HG03060 (cell line): ENCODE results near the gene PRKACA.
"Not testable (repeated sequence)": the region's sequence is repeated elsewhere in the genome, so short reads cannot be mapped to it uniquely, and the experiment has no call there.

Experiments
- ATAC-seq: cut with Tn5 transposase; IDR thresholded peaks from one replicate; pipeline ENCODE4 v1.9.1; 2021; ENCODE audit warnings: low read depth, moderate number of reproducible peaks; ENCODE audit not compliant: unreplicated experiment

Gene PRKACA

DNA sequence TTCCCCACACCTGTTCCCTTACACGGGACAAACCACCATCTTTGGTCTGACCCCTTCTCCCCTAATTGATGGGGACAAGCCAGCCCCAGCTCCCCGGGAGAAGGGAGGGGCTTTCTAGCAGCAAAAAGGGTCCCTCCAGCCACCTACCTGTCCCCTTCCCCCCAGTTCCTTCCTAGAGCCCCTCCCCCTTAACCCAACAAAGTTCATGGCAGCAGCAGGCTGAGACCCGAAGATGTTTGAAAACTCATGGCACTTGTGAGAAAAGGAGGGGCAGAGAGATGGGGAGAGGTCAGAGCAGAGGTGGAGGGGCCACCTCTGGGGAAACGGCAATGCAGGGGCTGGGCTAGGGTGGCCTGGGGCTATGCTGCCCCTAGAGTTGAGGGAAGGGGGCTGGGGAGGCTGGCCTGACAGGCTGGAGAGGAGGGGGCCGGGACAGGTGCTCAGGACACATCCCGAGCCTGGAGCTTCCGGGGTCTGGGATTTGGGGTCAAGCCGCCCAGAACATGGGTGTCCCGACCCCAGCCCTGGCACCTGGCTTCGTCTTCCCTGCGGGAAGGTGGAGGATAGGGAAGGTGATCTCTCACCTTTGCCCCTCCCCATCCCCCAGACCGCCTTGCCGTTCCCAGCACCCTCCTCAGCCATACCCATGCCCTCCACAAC is 31.3 kb upstream of the PRKACA start:
- ATAC-seq = no peak

DNA sequence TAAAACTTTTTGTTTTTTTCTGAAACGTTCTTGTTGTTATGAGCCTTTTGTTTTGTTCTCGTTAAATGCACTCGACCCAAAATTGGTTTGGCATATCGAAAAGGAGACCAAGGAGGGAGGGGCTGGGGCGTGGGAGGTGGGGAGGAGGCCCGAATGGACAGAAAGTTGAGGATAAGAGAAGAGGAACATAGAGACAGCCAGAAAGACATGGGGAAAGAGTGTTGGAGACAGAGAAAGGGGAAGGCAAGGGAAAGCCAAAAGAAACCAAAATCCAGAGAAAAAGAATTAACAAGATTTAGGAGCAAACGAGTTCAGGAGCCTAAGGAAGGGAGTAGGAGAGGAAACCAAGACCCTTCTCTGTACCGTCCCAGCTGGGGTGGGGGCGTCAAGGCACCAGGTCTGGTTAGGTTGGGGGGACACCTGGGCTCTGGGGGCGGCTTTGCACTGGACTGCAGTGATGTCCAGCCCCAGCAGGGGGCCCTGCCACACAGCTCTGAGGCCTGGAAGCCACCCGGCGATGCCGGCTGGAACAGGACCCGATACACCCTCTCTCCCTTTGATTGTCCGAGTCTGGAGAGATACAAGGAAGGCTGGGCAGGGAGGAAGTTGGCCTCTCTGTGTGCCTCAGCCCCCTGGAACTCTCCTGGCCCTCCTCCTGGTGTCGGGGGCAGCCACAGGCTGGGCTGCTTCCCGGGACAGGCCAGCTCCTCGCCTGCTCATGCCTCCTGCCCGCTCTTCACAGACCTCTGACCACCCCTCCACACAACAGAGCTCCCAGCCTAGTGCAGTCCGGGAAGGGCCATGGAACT is 30.4 kb upstream of the PRKACA start:
- no peak for ATAC-seq

DNA sequence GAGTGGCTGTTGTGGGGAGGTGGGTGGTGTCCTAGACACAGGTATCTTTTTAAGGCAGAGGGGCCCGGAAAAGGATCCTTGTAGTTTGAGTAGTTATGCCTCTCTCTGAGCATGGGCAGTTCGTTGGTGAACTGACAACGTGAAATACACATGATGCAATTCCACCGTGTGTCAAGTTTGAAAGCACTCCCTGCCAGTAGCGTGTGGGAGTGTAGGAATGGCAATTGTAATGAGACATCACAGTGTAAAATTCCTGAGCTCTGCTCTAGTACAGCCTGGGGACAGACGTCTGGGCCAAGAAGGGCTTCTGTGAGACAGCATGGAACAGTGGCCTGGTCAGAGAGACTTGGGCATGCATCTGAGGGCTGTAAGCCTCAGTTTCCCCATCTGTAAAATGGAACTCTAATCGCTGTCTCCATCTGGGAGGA is 29.2 kb upstream of the PRKACA start:
- ATAC-seq = no peak

GRCh38 chr19:14146169-14146568 is 28.6 kb upstream of the PRKACA start:
- ATAC-seq = not testable (repeated sequence)

GRCh38 chr19:14145381-14145780 is 27.8 kb upstream of the PRKACA start:
- no peak for ATAC-seq

DNA sequence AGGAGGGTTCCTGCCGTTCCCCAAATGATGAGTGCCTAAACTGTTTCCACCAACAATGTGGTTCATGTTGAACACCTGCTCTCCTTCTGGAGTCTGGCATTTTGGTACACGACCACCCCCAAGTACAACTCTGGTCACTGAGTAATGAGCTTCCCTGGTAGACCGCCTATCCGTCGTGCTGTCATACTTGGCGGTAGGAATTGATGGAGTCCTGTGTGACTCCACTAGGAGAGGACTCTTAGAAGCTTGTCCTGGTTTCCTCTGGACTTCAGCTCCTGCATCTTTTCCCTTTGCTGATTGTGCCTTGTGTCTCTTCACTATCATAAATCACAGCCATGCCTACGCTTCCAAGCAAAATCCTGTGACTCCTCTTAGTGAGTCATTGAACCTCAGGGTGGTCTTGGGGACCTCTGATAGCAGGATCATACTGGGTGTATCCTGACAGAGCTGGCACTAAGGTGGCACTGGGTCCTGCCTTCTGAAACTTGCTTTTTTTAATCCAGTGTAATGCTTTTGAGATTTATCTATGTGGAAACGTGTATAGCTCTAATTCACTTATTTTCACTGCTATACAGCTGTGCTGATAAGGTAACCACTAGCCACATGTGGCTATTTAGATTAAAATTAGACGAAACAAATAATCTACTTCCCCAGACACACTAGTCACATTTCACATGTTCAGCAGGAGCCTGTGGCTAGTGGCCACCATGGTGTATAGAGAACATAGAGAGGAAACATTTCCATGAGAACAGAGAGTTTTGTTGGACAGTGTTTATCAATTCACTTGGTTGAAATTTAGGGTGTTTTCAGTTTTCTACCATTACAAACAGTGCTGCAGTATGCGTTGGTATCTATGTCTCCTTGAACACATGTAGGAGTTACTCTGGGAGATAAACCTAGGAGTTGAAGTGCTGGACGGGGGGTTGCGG is 25.0 kb upstream of the PRKACA start:
- no peak for ATAC-seq

GRCh38 chr19:14141041-14141440 is 23.5 kb upstream of the PRKACA start:
- ATAC-seq = no peak

DNA sequence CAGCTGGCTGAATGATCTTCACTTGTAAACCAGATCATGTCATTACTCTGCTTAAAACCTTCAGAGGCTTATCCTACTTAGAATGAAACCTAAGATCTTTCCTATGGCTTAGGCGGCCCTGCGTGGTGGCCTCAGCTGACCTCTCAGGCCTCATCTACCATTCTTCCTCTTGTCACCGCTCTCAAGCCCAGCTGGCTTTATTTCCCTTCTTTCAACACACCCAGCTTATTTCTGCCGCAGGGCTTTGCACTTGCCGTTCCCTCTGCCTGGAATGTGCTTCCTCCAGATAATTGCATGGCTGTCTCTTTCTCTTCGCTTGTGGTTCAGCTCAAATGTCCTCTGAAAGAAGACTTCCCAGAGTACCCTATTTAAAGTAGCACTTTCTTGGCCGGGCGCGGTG is 22.4 kb upstream of the PRKACA start:
- ATAC-seq = no peak

DNA sequence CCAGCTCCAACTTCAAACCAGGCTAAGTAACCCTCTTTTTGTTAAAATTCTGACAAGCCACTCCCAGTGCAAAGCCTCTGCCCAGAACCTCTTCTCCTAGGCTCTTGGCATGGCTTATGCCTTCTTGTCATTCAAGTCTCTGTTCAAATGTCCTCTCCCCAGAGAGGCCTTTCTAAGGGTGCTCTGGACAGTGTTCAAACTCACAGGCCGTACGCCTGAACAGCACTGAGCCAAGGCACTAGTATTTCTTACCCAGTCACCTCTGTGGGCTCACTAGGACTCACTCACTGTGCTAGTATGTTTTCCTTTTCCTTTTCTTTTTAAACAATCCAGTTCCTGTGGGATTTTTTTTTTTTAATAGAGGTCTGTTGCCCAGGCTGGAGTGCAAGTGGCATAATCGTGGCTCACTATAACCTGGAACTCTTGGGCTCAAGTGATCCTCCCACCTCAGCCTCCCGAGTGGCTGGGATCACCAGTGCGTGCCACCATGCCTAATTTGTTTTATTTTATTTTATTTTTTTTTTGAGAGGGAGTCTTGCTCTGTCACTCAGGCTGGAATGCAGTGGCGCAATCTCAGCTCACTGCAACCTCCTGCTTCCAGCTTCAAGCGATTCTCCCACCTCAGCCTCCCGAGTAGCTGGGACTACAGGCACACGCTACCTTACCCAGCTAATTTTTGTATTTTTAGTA is 21.2 kb upstream of the PRKACA start:
- no peak for ATAC-seq

DNA sequence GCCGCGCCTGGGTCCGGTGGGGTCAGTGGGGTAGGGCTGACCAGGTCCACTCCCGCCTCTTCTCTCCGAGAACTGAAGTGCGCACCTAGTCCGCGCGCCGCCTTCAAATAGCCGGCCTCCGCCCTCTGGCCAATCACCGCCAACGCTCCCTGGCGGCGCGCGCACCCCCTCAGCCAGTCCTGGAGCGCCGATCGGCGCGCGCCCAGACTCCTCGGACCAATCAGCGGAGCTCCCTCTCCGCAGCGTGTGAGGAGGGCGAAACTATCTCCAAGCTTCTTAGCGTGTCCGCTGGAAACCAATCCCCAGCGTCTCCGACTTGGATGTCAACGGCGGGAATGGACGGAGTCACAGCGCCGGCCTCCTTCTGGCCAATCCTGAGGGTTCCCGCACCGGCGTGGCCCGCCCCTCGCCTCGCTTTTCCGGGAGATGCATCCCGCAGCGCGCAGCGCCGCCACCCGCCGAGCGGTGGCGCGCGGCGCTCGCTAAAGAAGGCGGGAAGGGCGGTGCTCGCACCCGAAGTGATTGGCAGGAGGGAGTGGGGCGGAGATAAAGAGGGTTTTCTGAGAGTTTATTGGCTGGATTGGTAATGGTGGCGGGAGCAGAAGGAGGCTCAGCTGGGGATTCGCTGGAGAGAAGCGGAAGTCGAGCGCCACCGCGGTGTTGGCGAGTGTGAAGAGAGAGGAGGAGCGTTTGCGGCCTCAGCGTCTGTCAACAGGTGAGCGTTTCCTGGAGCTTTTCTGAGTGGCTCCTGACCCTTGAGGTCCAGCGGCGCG is 19.1 kb upstream of the PRKACA start, which contains the start of gene ASF1B:
Gene ASF1B, minus strand, starts transcription at position 81 of the 773 bp plus-strand sequence. CDS start 133 bp downstream, outside the sequence.
- ATAC-seq = peak; percentile 75

GRCh38 chr19:14135985-14136508 is 18.5 kb upstream of the PRKACA start:
- no peak for ATAC-seq

- ATAC-seq = no peak
These were observed 17.8 kb upstream of the PRKACA start for GRCh38 chr19:14135355-14135754.

DNA sequence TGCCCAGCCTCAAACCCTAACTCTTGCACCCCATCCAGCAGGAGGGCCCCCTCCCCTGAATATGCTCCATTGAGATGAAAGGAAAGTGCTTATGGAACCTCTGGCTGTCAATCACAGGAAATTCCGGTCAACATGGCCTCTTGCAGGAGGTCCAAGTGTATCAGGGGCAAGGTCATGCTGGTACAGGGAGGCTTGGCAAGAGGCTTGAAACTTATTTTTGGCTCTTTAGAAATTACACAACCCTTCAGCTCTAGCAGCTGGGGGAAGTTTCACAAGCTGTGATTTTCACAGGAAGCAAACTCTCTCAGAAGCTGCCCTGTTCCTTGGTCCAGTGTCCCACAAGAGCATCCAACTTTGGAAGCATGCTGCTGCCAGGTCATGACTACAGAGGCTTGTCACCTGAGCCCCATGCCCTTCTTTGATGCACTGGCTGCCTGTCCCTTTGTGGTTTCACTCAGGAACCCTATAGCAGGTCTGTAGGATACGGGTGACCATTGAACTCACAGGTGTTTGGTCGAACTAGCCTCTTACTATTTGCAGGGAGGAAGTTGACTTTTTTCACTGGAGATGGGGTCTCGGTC is 10.5 kb upstream of the PRKACA start:
- no peak for ATAC-seq

- no peak for ATAC-seq
These were observed 9.6 kb upstream of the PRKACA start for GRCh38 chr19:14127176-14127575.

DNA sequence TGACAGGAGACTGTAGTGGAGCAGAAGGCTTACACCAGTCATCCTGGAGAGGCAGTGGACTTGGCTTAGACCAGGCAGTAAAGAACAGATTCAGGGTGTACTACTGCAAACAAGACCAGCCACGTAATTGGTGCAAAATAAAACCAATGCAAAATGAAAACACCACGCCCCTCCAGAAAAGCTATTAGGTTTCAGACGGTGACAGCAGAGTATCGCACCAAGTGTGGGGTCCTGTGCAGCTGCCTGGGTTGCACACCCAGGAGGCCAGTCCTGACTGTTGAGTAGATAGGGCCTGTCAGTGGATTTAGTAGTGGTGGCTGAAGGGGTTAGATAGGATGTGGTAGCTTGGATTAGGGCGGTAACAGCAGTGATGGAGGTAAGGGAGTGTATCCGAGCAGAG is 5.4 kb upstream of the PRKACA start:
- ATAC-seq = no peak

GRCh38 chr19:14120497-14120780 is 2.9 kb upstream of the PRKACA start:
- no peak for ATAC-seq

GRCh38 chr19:14119644-14120496 is 2.3 kb upstream of the PRKACA start:
- ATAC-seq = no peak

GRCh38 chr19:14119146-14119545 is 1.6 kb upstream of the PRKACA start:
- ATAC-seq = no peak
